Erythroblast (primary cell): ENCODE data around the gene RYR1.
"Not testable (repeated sequence)": the region's sequence is repeated elsewhere in the genome, so short reads cannot be mapped to it uniquely, and the experiment has no call there.

Source experiments
- DNase-seq, 2 experiments: peaks; one replicate each; lab custom pipeline; 2025; lab: John Stamatoyannopoulos, UW
- GATA1 ChIP-seq: IDR thresholded peaks from 2 replicates; pipeline ENCODE4 v1.6.1; 2011; ENCODE audit warnings: low read depth, mild to moderate bottlenecking, control low read depth, low read length, moderate library complexity
- POLR2A ChIP-seq: IDR thresholded peaks from 2 replicates; pipeline ENCODE4 v1.6.1; 2011; ENCODE audit warnings: mild to moderate bottlenecking, low read length

RYR1 gene

DNA sequence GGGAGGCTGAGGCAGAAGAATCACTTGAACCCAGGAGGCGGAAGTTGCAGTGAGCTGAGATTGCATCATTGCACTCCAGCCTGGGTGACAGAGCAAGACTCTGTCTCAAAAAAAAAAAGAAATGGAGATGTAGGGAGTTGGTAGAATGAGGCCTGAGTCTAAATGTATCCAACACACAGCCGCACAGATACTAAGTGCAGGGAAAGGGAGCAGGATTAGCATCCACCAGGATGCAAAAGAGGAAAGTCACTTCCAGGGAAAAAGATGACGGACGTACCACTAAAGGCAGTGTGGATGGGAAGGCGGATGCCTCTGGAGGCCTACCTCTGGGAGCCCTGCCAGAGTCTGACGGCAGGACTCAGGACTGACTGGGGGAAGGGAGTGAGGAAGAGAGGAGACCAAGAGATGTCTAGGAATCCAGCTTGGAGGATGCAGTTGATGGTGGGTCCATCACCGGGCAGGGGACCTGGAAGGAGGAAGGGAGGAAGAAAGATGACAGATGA lies 23.8 kb upstream of the RYR1 start:
- peak; percentile 15 for TF ChIP-seq POLR2A
- no peak for TF ChIP-seq GATA1
- DNase-seq, result no peak

DNA sequence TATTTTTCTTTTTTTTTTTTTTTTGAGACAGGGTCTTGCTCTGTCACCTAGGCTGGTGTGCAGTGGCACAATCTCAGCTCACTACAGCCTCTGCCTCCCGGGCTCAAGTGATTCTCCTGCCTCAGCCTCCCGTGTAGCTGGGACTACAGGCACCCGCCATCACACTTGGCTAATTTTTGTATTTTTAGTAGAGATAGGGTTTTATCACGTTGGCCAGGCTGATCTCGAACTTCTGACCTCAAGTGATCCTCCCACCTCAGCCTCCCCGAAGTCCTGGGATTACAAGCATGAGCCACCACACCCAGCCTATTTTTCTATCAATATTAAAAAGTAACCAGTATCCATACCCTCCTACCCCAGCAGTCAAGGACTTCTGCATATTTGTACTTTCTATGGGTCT lies 23.1 kb upstream of the RYR1 start:
- peak in 1 of 2 experiments; percentile 50 for DNase-seq

DNA sequence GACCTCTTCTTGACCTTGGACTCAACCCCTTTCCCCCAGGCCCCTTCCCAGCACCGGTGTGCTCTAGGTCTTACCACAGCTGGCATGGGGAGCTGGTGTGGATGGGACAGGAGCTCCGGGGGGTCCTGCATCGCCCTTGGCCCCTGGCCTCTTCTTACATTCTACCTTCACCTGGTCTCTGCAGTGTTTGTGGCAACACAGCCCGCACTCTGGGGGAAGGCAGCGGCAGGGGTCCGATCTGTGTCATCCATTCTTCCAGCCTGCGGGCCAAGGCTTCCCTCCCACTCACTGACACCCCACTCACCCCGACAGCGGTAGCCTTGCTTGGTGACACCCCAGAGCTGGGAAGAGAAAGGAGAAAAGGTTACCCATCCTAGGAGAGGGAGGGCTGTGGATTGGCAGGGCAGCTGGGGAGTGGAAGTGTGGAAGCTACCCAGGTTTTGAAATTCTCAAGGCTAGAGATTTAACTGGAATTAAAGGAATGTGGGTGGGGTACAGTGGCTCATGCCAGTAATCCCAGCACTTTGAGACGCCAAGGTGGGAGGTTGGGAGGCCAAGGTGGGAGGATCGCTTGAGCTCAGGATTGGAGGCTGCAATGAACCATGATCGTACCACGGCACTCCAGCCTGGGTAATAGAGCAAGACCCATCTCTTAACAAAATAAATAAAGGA lies 22.3 kb upstream of the RYR1 start:
- no peak for DNase-seq
- TF ChIP-seq GATA1, result no peak
- TF ChIP-seq POLR2A, result no peak

DNA sequence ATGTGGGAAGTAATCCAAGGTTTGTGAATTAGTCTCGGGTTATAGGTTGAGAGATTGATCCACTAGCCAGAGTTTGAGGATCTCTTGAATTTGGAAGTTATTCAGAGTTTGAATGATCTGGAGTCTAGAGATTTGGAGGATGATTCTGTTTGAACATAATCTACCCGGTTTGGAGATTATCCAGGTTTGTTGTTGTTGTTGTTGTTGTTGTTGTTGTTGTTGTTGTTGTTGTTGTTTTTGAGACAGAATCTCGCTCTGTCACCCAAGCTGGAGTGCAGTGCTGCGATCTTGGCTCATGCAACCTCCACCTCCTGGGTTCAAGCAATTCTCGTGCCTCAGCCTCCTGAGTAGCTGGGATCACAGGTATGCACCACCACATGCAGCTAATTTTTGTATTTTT lies 21.6 kb upstream of the RYR1 start:
- not testable (repeated sequence) for DNase-seq

DNA sequence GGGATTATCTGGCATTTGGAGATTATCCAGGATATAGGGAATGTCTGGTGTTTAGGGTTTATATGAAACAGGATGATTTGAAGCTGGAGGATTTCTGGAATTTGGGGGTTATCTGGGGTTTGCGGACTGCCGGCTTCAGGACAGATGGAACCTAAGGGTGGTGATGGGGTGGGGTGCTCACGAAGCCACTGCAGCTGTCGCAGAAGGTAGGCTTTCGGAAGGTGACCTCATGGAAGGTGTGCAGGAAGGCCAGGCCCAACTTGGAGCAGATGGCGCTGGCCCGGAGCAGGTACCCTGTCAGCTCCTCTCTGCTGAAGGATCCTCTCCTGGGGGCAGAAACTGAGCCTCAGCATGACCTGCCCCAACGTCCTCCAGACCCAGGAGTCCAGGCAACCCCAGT lies 21.0 kb upstream of the RYR1 start:
- no peak for TF ChIP-seq POLR2A
- no peak for TF ChIP-seq GATA1

DNA sequence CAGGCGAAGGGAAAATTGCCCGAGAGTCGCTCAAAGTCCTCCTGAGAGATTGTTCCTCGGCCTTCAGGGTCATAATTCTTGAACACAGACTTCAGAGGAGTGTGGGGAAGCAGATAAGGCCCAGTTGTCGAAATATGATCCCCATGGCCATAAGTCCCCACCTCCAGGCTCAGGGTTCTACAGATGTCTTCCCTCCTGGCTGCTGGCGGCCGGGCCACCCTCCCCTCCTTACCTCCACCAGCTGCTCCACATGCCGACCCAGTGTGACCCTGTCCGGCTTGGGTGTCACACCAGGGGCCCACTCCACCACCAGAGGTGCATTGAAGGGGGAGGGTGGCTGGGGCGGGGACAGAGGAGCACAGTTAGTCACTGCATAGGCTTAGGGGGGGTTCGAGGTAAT lies 20.5 kb upstream of the RYR1 start:
- DNase-seq, result no peak
- TF ChIP-seq POLR2A (no peak), GATA1 (no peak)

More for the DNA sequence above, 21.0 kb upstream of the RYR1 start:
- DNase-seq, result no peak

DNA sequence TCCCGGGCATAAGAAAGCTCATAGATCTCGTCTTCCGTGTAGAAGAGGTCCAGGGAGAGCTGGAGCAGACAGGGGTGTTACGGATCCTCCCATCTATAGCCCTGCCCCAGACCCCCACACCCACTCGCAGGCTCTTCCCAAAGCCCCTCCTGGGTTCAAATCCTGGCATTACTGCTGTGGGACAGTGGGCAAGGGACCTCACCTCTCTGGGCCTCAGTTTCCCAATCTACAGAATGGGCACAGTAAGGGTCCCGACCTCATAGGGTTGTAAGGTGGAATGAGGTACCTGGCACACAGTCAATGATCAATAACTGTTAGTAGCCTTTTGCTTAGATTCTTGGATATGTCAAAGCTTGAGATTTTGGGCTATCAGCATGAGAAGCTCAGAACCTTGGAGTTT lies 20.1 kb upstream of the RYR1 start:
- DNase-seq, result no peak
- no peak for TF ChIP-seq GATA1
- no peak for TF ChIP-seq POLR2A

DNA sequence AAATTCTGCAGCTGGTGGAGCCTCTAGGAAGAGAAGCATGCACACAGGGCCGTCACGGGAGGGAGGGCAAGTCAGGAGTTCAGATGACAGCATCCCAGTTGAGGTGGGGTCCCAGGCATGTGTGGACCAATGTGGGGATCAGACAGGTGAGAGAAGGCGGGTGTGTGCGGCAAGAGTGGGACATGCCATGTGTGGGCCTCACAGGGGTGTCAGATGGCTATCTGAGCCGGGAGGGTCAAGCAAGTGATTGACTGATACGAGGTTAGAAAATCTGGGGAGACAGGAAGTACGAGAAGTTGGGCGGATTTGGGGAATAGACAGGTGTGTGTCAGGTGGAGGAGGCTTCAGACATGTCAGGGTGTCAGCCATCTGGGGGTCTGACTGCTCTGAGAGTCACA lies 16.3 kb upstream of the RYR1 start:
- TF ChIP-seq GATA1, result no peak
- TF ChIP-seq POLR2A, result no peak
- DNase-seq, result no peak

DNA sequence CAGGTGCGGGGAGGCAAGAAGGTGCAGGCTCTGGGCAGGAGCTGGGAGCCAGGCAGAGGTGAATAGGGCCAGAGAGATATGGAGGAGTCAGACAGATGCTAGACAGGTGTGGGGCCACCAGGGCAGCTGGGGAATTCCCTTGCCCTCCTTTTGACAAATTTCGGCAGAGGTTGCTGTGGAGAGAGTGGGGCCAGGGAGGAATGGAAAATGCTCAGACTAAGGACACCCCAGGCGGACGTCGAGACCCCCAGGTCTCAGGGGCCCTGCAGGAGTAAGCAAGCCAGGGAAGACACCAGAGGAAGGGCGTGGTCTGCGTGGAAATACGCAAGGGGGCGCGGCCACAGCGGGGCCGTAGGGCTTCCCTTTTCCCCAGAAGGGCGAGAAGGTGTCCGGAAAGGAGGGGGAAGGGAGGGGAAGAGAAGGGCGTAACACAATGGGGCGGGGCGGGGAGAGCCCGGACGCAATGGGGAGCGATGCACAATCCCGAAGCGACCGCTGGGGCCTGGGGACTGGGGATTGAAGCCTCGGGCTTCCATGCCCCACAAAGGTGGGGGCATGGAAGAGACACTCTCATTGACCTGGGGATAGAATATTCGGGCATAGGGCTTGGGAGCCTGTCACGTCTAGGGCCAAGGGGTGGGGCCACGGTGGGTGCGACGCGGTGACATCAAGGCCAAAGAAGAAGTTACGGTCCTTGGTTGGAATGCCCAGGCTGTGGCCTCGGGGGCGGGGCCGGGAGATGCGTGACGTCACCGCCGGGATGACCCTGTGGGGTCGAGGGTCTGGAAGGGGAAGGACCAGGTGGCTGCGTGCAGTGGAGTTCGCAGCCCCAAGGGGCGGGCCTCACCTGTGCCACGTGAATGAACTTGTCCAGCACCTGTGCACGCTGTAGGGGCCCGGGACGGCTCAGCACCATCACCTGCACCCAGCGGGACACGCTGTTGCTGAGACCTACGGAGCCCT lies 15.7 kb upstream of the RYR1 start:
- TF ChIP-seq POLR2A, result no peak
- no peak for TF ChIP-seq GATA1
- peak in 1 of 2 experiments; percentile 25 for DNase-seq

DNA sequence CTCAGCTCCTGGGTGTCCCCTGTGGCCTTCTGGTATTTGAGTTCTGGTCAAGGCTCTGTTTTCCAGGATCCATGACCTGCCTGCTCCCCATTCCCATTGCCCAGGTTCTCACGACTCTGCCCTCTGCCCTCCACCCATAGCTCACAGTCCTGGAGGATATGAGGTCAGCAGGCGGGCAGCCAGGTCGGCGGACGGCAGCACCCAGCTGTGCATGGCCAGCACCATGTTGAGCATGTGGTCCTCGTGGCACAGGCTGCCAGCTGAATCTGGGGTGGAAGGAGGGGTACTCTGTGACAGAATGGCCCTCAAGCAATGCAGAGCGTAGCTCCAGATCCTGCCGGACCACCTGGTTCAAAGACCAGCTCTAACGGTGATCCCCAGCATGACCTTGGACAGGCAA lies 12.6 kb upstream of the RYR1 start:
- no peak for TF ChIP-seq POLR2A
- TF ChIP-seq GATA1, result no peak
- no peak for DNase-seq

DNA sequence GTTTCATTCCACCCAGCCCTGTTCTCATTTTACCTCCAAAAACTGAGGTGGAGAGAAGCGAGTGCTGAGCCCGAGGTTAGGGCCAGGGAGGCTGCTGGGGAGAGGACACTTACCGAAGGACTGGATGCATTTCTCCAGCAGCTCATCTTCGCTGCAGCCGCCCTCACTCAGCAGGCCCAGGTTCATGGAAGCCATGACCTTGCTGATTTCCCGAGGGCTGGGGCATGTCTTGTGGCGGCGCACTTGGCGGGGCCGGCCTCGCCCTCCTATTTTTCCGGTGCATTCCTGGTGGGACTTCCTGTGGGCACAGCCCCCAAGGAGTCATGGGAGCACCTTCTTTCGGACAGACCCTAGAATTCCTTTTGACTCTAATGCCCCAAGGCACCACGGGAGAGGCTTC lies 11.6 kb upstream of the RYR1 start:
- no peak for DNase-seq
- TF ChIP-seq POLR2A (no peak), GATA1 (no peak)

DNA sequence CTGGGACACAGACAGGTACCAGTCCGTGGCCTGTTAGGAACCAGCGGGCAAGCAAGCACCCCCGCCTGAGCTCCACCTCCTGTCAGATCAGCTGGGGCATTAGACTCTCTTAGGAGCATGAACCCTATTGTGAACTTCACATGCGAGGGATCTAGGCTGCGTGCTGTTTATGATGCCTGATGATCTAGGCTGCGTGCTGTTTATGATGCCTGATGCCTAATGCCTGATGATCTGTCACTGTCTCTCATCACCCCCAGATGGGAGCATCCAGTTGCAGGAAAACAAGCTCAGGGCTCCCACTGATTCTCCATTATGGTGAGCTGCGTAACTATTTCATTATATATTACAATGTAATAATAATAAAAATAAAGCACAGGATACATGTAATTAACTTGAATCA lies 11.1 kb upstream of the RYR1 start:
- TF ChIP-seq POLR2A (no peak), GATA1 (no peak)
- no peak for DNase-seq

DNA sequence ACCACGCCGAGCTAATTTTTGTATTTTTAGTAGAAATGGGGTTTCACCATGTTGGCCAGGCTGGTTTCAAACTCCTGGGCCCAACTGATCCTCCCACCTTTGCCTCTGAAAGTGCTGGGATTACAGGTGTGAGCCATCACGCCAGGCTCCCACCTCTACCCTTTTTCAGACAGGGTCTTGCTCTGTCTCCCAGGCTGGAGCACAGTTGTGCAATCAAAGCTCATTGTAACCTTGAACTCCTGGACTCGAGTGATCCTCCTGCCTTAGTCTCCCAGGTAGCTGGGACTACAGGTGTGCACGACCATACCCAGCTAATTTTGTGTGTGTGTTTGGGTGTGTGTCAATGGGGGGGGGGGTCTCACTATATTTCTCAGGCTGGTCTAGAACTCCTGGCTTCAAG lies 9.2 kb upstream of the RYR1 start:
- no peak for DNase-seq
- TF ChIP-seq GATA1 (no peak), POLR2A (no peak)

DNA sequence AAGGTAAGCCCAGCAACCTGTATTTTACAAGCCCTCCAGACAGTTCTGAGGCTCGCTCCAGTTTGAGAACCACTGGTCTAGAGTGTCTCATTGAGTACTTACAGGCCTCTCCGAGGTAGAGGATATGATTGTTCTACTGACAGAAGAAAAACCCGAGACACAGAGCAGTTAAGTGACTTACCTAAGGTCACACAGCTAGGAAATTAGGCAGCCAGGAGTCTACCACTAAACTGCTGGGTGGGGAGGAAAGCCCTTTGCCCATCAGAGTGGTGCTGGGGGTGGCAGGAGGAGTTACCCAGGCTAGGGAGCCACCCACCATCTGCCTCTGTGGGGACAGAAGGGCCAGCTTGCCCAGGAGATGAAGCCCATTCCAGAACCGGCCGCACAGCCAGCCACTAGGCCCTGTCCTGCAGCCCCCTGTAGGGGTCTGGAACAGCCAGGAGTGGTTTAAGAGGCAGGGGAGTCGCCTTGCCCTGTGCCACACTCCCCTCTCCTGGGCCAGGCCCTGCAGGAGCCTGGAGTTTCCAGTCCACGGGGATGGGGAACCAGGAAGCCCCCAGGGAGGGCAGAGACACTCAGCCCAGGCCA lies 8.2 kb upstream of the RYR1 start:
- DNase-seq, result no peak
- TF ChIP-seq GATA1 (no peak), POLR2A (no peak)
